Measurements from ENCODE around the gene AXIN1.
"Not testable (repeated sequence)": the region's sequence is repeated elsewhere in the genome, so short reads cannot be mapped to it uniquely, and the experiment has no call there.

The AXIN1 gene

GRCh38 chr16:273547-274421, 78.7 kb downstream of the AXIN1 start:
- no peak overlapping the region for H2AFZ ChIP-seq (ENCODE audit: low read depth, low read length)
- peaks cover 26% of the 10 kb centered on the region for H3K27me3 ChIP-seq (ENCODE audit: insufficient read depth, low read length)
- no peaks in the 10 kb centered on the region for H3K36me3 ChIP-seq (ENCODE audit: insufficient read depth, low read length)
- H3K9me3 ChIP-seq (ENCODE audit: low read length): no peaks in the 10 kb centered on the region
- H3K4me1 ChIP-seq (ENCODE audit: insufficient read depth, low read length): peaks cover 4% of the 10 kb centered on the region
- H3K4me3 ChIP-seq (ENCODE audit: low read length): no peak overlapping the region

GRCh38 chr16:272633-273546, 79.6 kb downstream of the AXIN1 start:
- peaks cover 4% of the 10 kb centered on the region for H3K4me1 ChIP-seq (ENCODE audit: insufficient read depth, low read length)
- H3K27me3 ChIP-seq (ENCODE audit: insufficient read depth, low read length): peaks cover 21% of the 10 kb centered on the region
- no peak overlapping the region for H3K4me3 ChIP-seq (ENCODE audit: low read length)
- no peak overlapping the region for H2AFZ ChIP-seq (ENCODE audit: low read depth, low read length)
- no peaks in the 10 kb centered on the region for H3K36me3 ChIP-seq (ENCODE audit: insufficient read depth, low read length)
- no peaks in the 10 kb centered on the region for H3K9me3 ChIP-seq (ENCODE audit: low read length)

DNA sequence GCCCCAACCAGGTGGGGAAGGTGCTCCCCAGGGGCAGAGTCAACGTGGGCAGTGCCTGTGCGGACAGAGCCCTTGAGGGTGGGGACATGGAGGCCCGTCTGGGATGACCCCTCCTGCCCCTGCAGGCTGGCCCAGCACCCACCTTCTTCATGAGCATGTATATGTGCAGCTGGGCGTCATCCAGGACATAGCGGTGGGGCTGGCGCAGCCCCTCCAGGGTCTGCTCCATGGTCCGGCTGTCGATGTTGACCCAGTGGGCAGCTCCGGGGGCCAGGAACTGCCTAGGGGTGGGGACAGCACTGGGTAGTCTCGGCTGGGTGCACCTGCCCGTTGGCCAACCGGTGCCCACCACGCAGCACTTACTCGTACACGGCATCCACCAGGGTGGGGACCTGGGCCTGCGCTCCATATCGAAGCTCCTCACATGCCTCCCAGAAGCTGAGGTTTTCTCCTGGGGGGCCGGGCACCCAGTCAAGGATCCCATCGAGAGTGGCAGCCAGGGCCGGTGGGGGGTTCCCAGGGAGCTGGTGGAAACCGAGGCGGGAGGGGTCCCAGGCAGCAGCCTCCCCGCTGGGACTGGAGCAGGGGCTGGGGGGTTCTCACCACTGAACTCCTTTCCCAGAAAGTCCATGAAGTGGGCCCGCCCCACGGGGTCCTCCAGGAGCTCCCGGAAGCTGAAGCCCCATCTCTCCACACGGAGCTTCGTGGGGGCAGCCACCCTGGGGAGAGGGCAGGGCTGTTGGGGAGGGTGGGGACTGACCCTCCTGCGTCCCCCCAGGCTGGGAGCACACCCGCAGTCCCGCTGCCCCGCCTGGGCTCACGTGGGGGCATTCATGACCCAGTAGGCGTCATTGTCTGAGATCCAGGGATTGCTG, 81.9 kb downstream of the AXIN1 start:
- Histone ChIP-seq H3K4me3 (ENCODE audit: low read length) (no peak overlapping the region), H3K4me1 (ENCODE audit: insufficient read depth, low read length) (peaks cover 4% of the 10 kb centered on the region), H3K9me3 (ENCODE audit: low read length) (no peaks in the 10 kb centered on the region), H2AFZ (ENCODE audit: low read depth, low read length) (no peak overlapping the region), H3K36me3 (ENCODE audit: insufficient read depth, low read length) (peaks cover 2% of the 10 kb centered on the region), H3K27me3 (ENCODE audit: insufficient read depth, low read length) (peaks cover 13% of the 10 kb centered on the region)

- Histone ChIP-seq H2AFZ (ENCODE audit: low read depth, low read length) (no peak overlapping the region), H3K9me3 (ENCODE audit: low read length) (no peaks in the 10 kb centered on the region), H3K4me1 (ENCODE audit: insufficient read depth, low read length) (no peaks in the 10 kb centered on the region), H3K36me3 (ENCODE audit: insufficient read depth, low read length) (peaks cover 15% of the 10 kb centered on the region), H3K4me3 (ENCODE audit: low read length) (no peak overlapping the region), H3K27me3 (ENCODE audit: insufficient read depth, low read length) (peaks cover 3% of the 10 kb centered on the region)
Observed at GRCh38 chr16:269061-269796, 83.3 kb downstream of the AXIN1 start.

GRCh38 chr16:268141-269053, 84.1 kb downstream of the AXIN1 start:
- Histone ChIP-seq H3K36me3 (ENCODE audit: insufficient read depth, low read length) (peaks cover 24% of the 10 kb centered on the region), H2AFZ (ENCODE audit: low read depth, low read length) (no peak overlapping the region), H3K4me1 (ENCODE audit: insufficient read depth, low read length) (no peaks in the 10 kb centered on the region), H3K27me3 (ENCODE audit: insufficient read depth, low read length) (no peaks in the 10 kb centered on the region), H3K4me3 (ENCODE audit: low read length) (no peak overlapping the region), H3K9me3 (ENCODE audit: low read length) (no peaks in the 10 kb centered on the region)

DNA sequence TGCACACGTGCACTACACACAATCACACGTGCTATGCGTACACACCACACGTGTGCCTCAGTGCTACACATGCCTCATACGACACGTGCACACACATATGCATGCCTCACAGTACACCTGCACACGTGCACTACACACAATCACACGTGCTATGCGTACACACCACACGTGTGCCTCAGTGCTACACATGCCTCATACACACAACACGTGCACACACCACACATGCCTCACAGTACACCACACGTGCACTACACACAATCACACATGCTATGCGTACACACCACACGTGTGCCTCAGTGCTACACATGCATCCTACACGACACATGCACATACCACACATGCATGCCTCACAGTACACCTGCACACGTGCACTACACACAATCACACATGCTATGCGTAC, 85.0 kb downstream of the AXIN1 start:
- not testable (repeated sequence) for H3K4me1 ChIP-seq (ENCODE audit: insufficient read depth, low read length); H3K4me3 ChIP-seq (ENCODE audit: low read length); H3K27me3 ChIP-seq (ENCODE audit: insufficient read depth, low read length); H2AFZ ChIP-seq (ENCODE audit: low read depth, low read length); H3K9me3 ChIP-seq (ENCODE audit: low read length)
- peaks cover 27% of the 10 kb centered on the region for H3K36me3 ChIP-seq (ENCODE audit: insufficient read depth, low read length)

DNA sequence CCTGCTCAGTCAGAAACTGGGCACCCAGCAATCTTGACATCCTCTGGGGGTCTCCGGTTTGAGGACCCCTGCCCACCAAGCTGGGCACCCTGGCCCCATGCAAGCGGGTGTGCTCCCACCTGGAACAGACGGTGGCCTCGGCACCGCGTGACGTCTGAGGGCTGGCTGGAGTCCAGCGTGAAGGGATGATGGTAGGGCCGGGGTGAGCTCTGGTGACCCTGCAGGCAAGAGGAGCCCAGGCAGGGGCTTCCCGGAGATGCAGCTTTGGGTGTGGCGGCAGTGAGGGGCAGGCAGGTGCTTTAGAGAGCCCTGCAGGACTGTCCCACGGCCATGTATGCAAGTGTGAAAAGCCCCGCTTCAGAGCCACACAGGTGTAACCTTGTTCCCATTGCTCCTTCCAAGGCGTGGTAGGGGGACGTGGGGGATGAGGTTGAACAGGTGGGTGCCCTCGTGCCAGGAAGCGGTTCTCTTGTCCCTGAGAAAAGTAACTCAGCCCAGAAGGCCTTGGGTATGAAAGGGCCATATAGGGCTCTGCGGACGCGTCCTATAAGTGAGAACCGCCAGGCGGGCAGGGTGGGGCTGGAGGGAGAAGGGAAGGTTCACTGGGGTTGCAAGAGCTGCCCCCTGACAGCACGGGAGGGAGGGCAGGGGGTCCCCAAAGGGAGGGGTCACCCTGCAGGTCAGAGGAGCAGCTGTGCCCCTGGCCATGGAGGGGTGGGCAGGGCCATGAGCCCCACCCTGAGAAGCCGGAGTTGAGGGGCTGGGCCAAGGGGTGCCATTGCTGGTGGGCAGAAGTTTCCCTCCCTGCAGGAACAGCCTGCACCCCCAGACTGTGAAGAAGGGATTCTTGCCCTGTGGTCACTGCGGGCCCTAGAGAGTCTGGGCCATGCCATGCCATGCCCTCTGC, 86.0 kb downstream of the AXIN1 start:
- Histone ChIP-seq H3K4me1 (ENCODE audit: insufficient read depth, low read length) (no peaks in the 10 kb centered on the region), H3K36me3 (ENCODE audit: insufficient read depth, low read length) (peaks cover 37% of the 10 kb centered on the region), H3K27me3 (ENCODE audit: insufficient read depth, low read length) (no peaks in the 10 kb centered on the region), H3K4me3 (ENCODE audit: low read length) (no peak overlapping the region), H2AFZ (ENCODE audit: low read depth, low read length) (no peak overlapping the region), H3K9me3 (ENCODE audit: low read length) (no peaks in the 10 kb centered on the region)

GRCh38 chr16:265711-266110, 86.8 kb downstream of the AXIN1 start:
- Histone ChIP-seq H3K27me3 (ENCODE audit: insufficient read depth, low read length) (no peaks in the 10 kb centered on the region), H3K36me3 (ENCODE audit: insufficient read depth, low read length) (peaks cover 45% of the 10 kb centered on the region), H3K9me3 (ENCODE audit: low read length) (no peaks in the 10 kb centered on the region), H2AFZ (ENCODE audit: low read depth, low read length) (no peak overlapping the region), H3K4me3 (ENCODE audit: low read length) (no peak overlapping the region), H3K4me1 (ENCODE audit: insufficient read depth, low read length) (no peaks in the 10 kb centered on the region)

DNA sequence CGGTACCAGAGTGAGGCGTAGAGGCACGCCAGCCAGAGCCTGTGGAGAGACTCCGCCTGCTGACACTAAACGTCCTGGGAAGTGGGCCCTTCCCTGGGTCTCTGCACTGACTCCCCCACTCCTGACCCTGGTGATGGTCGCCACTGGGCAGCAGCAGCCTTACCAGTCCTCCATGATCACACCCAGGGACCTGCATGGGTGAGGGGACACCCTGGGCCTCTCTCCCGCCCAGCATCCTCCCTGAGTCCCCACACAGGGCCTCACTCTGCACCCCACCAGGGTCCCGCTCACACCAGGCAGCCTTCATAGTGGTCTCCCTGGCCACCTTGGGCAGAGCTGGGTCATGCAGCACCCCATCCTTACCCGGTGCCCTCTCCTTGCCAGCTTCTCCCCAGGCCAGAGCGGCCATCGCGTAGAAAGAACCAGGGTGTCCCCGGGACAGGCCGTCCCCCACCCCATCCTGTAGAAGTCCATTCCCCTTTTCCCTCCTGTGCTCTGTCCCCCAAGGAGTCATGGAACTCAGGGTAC, 87.5 kb downstream of the AXIN1 start:
- Histone ChIP-seq H3K4me1 (ENCODE audit: insufficient read depth, low read length) (no peaks in the 10 kb centered on the region), H3K36me3 (ENCODE audit: insufficient read depth, low read length) (peaks cover 51% of the 10 kb centered on the region), H2AFZ (ENCODE audit: low read depth, low read length) (no peak overlapping the region), H3K9me3 (ENCODE audit: low read length) (no peaks in the 10 kb centered on the region), H3K27me3 (ENCODE audit: insufficient read depth, low read length) (no peaks in the 10 kb centered on the region), H3K4me3 (ENCODE audit: low read length) (no peak overlapping the region)

GRCh38 chr16:264440-264951, 88.0 kb downstream of the AXIN1 start:
- no peaks in the 10 kb centered on the region for H3K9me3 ChIP-seq (ENCODE audit: low read length)
- H3K36me3 ChIP-seq (ENCODE audit: insufficient read depth, low read length): peaks cover 57% of the 10 kb centered on the region
- no peaks in the 10 kb centered on the region for H3K27me3 ChIP-seq (ENCODE audit: insufficient read depth, low read length)
- H3K4me3 ChIP-seq (ENCODE audit: low read length): no peak overlapping the region
- H2AFZ ChIP-seq (ENCODE audit: low read depth, low read length): no peak overlapping the region
- no peaks in the 10 kb centered on the region for H3K4me1 ChIP-seq (ENCODE audit: insufficient read depth, low read length)

Measured in neuron (in vitro differentiated cells).